ENCODE measurements around the gene ROBO2.

- TF ChIP-seq CTCF (IDR thresholded peaks at IDR 0.05) = no peak
- no peak for TF ChIP-seq POLR2A (IDR thresholded peaks at IDR 0.05)
Observed at GRCh38 chr3:77606372-77606771, 566.5 kb downstream of the ROBO2 start.

Measured in lower leg skin (tissue), 3 donors.